Hindlimb muscle (tissue), 1 donor: Measurements from ENCODE around the gene PARP1. TPM values are rescaled to one million over a fixed set of nuclear protein-coding genes. Genes with fewer than 3 reads are reported as not detected.
"Not testable (repeated sequence)": the region's sequence is repeated elsewhere in the genome, so short reads cannot be mapped to it uniquely, and the experiment has no call there.

Experiments
- DNase-seq: peaks from one replicate; pipeline ENCODE4 v3.0.0-alpha.2; 2013
- polyA plus RNA-seq: library from polyadenylated mRNA; unstranded; fragments of 120-200 nt; gene quantifications from one replicate; pipeline ENCODE4 v1.2.1, GENCODE V29; 2013; ENCODE audit not compliant: insufficient read length

PARP1 gene
- polyA plus RNA-seq, 1 donor = 100 TPM

GRCh38 chr1:226428791-226429461, 21.0 kb upstream of the PARP1 start:
- no peak for DNase-seq

GRCh38 chr1:226428348-226428747, 20.5 kb upstream of the PARP1 start:
- DNase-seq = no peak

- no peak for DNase-seq
Measured at GRCh38 chr1:226427131-226427530, 19.2 kb upstream of the PARP1 start.

GRCh38 chr1:226426395-226426794, 18.5 kb upstream of the PARP1 start:
- not testable (repeated sequence) for DNase-seq

- no peak for DNase-seq
Measured at GRCh38 chr1:226425431-226426031, 17.6 kb upstream of the PARP1 start.

GRCh38 chr1:226425004-226425378, 17.1 kb upstream of the PARP1 start:
- no peak for DNase-seq

GRCh38 chr1:226424221-226425003, 16.5 kb upstream of the PARP1 start:
- DNase-seq = no peak

GRCh38 chr1:226422478-226422877, 14.6 kb upstream of the PARP1 start:
- no peak for DNase-seq

GRCh38 chr1:226420897-226421296, 13.0 kb upstream of the PARP1 start:
- no peak for DNase-seq

- no peak for DNase-seq
Measured at GRCh38 chr1:226420328-226420727, 12.4 kb upstream of the PARP1 start.

GRCh38 chr1:226419284-226420029, 11.6 kb upstream of the PARP1 start:
- DNase-seq = no peak

- no peak for DNase-seq
Measured at GRCh38 chr1:226417830-226418546, 10.1 kb upstream of the PARP1 start.

GRCh38 chr1:226417350-226417749, 9.5 kb upstream of the PARP1 start:
- no peak for DNase-seq

- no peak for DNase-seq
Measured at GRCh38 chr1:226414098-226414698, 6.3 kb upstream of the PARP1 start.

GRCh38 chr1:226411619-226412018, 3.7 kb upstream of the PARP1 start:
- DNase-seq = no peak

- no peak for DNase-seq
Measured at GRCh38 chr1:226410958-226411357, 3.1 kb upstream of the PARP1 start.

- DNase-seq = no peak
Measured at GRCh38 chr1:226409392-226409791, 1.5 kb upstream of the PARP1 start.

GRCh38 chr1:226408285-226409184, 642 bp upstream of the PARP1 start:
- no peak for DNase-seq

GRCh38 chr1:226407199-226407496, 745 bp downstream of the PARP1 start:
- DNase-seq = no peak

GRCh38 chr1:226406401-226406881, 1.5 kb downstream of the PARP1 start:
- no peak for DNase-seq
